Activated CD4-positive, alpha-beta memory T cell treated with anti-CD3 and anti-CD28 coated beads for 36 hours (primary cell): ENCODE data around the gene IMMP1L. TPM values are rescaled to one million over a fixed set of nuclear protein-coding genes. Genes with fewer than 3 reads are reported as not detected.

ENCODE experiments used
- CTCF ChIA-PET: fragments of 350-600 bp; sonication (Branson Sonifier 250); formaldehyde crosslinking; loops from one replicate; lab custom pipeline; 2021; ENCODE audit warnings: antibody characterized with exemption, inconsistent platforms; lab: Charles Lee
- POLR2A ChIA-PET: fragments of 350-600 bp; sonication (Branson Sonifier 250); formaldehyde crosslinking; loops from one replicate; lab custom pipeline; 2021; ENCODE audit warnings: antibody characterized with exemption; lab: Charles Lee
- DNase-seq: peaks from one replicate; pipeline ENCODE4 v3.0.0-alpha.2; 2020
- H3K27ac Mint-ChIP-seq: one replicate; pipeline ENCODE4 v1.8.0; 2021; ENCODE audit warnings: mixed read lengths
- H3K27me3 Mint-ChIP-seq: one replicate; pipeline ENCODE4 v1.8.0; 2021; ENCODE audit warnings: mixed read lengths
- H3K36me3 Mint-ChIP-seq: one replicate; pipeline ENCODE4 v1.8.0; 2021; ENCODE audit warnings: mixed read lengths
- H3K4me1 Mint-ChIP-seq: one replicate; pipeline ENCODE4 v1.8.0; 2021; ENCODE audit warnings: low read depth, mixed read lengths
- H3K4me3 Mint-ChIP-seq: one replicate; pipeline ENCODE4 v1.8.0; 2021; ENCODE audit warnings: mild to moderate bottlenecking, mixed read lengths
- H3K9me3 Mint-ChIP-seq: one replicate; pipeline ENCODE4 v1.8.0; 2021; ENCODE audit warnings: mixed read lengths
- intact Hi-C: fragments of 100-400 bp; cut with micrococcal nuclease; formaldehyde crosslinking; loops from one replicate; pipeline ENCODE4 v1.15.1; 2023
- total RNA-seq, 2 experiments: library from RNA; stranded (reverse); gene quantifications; one replicate each; pipeline ENCODE4 v1.2.3, GENCODE V29; 2021

Gene IMMP1L
- total RNA-seq, 2 experiments from 2014 or later, result 20.4 to 21.8 TPM

GRCh38 chr11:31450841-31451240 is 58.6 kb downstream of the IMMP1L start:
- H3K27me3 Mint-ChIP-seq, result no peaks in the 10 kb centered on the region
- H3K36me3 Mint-ChIP-seq, result peaks cover 31% of the 10 kb centered on the region
- H3K4me3 Mint-ChIP-seq, result no peak overlapping the region
- no peak for DNase-seq
- no peaks in the 10 kb centered on the region for H3K4me1 Mint-ChIP-seq
- no peaks in the 10 kb centered on the region for H3K9me3 Mint-ChIP-seq
- intact Hi-C loops, result no loop called here
- ChIA-PET POLR2A (no interaction called here), CTCF (no interaction called here)
- no peak overlapping the region for H3K27ac Mint-ChIP-seq

DNA sequence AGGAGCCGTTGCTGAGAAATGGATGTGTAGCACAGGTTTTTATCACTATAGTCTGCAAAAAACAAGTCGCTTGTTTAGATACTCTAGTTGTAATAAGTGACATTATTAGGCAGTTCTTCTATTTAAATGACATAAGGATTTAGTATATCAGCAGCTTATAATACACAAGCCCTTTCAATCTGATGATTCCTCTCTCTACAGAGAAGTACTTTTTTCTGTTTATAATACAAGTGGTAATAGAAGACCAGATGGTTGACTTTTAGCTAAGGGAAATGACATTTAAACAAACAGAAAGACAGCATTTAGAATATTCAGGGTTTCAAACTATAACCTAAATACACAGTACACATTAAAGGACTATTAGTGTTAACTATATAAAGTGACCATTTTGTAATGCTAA is 60.4 kb downstream of the IMMP1L start:
- Mint-ChIP-seq H3K4me3 (no peak overlapping the region), H3K27ac (no peak overlapping the region), H3K9me3 (no peaks in the 10 kb centered on the region), H3K27me3 (no peaks in the 10 kb centered on the region), H3K36me3 (peaks cover 27% of the 10 kb centered on the region), H3K4me1 (no peaks in the 10 kb centered on the region)
- CTCF ChIA-PET, result no interaction called here
- no peak for DNase-seq
- POLR2A ChIA-PET, result no interaction called here
- intact Hi-C loops, result no loop called here

DNA sequence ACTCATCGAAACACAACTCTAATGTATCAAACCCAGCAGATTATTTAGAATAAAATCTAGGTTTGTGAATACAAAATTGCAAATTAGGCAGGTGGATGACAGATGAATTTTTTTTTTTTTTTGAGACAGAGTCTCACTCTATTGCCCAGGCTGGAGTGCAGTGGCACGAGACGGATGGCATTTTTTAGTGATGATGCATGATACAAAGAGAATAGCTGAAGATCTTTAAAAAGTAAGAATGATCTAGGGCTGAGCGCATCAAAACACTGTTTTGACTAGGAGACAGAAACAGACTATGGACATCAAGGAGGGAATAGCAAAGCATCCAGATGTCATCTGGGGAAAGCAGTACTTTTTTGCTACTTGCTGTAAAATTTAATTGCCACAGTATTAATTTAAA is 63.8 kb downstream of the IMMP1L start:
- peaks cover 12% of the 10 kb centered on the region for H3K36me3 Mint-ChIP-seq
- H3K9me3 Mint-ChIP-seq, result no peaks in the 10 kb centered on the region
- H3K27ac Mint-ChIP-seq, result no peak overlapping the region
- CTCF ChIA-PET, result no interaction called here
- no peak overlapping the region for H3K4me3 Mint-ChIP-seq
- intact Hi-C loops, result no loop called here
- DNase-seq, result no peak
- no peaks in the 10 kb centered on the region for H3K27me3 Mint-ChIP-seq
- POLR2A ChIA-PET, result no interaction called here
- no peaks in the 10 kb centered on the region for H3K4me1 Mint-ChIP-seq

GRCh38 chr11:31443802-31444201 is 65.6 kb downstream of the IMMP1L start:
- Mint-ChIP-seq H3K4me1 (peaks cover 3% of the 10 kb centered on the region), H3K4me3 (no peak overlapping the region), H3K36me3 (peaks cover 12% of the 10 kb centered on the region), H3K27ac (no peak overlapping the region), H3K27me3 (no peaks in the 10 kb centered on the region), H3K9me3 (peaks cover 8% of the 10 kb centered on the region)
- no peak for DNase-seq
- ChIA-PET CTCF (no interaction called here), POLR2A (no interaction called here)
- intact Hi-C loops, result no loop called here

GRCh38 chr11:31442086-31442485 is 67.3 kb downstream of the IMMP1L start:
- CTCF ChIA-PET, result no interaction called here
- Mint-ChIP-seq H3K27ac (no peak overlapping the region), H3K4me3 (no peak overlapping the region), H3K36me3 (peaks cover 4% of the 10 kb centered on the region), H3K9me3 (peaks cover 11% of the 10 kb centered on the region), H3K4me1 (peaks cover 12% of the 10 kb centered on the region), H3K27me3 (no peaks in the 10 kb centered on the region)
- intact Hi-C loops, result no loop called here
- POLR2A ChIA-PET, result no interaction called here
- DNase-seq, result no peak

DNA sequence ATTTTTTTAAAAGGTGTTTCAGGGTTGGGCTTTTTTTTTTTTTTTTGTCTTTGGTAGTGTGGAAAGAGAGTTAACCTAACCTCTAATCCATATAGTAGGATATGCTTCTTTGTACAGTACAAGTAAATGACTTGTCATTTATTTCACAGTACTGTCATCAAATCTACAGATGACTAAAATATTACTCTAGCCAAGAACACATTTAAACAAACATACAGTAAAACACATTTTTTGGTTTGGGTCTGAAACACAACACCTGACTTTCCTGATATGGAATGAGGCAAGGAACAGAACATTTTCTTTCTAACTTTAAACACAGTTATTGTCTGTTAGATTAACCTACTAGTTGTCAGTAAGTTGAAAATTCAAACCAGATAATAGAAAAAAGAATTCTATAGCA is 68.1 kb downstream of the IMMP1L start:
- Mint-ChIP-seq H3K27me3 (no peaks in the 10 kb centered on the region), H3K27ac (no peak overlapping the region), H3K36me3 (no peaks in the 10 kb centered on the region), H3K9me3 (peaks cover 11% of the 10 kb centered on the region), H3K4me3 (no peak overlapping the region), H3K4me1 (peaks cover 12% of the 10 kb centered on the region)
- CTCF ChIA-PET, result no interaction called here
- POLR2A ChIA-PET, result no interaction called here
- intact Hi-C loops, result no loop called here
- no peak for DNase-seq

GRCh38 chr11:31437742-31438435 is 71.5 kb downstream of the IMMP1L start:
- Mint-ChIP-seq H3K9me3 (peaks cover 11% of the 10 kb centered on the region), H3K4me3 (no peak overlapping the region), H3K36me3 (no peaks in the 10 kb centered on the region), H3K27me3 (no peaks in the 10 kb centered on the region), H3K4me1 (peaks cover 12% of the 10 kb centered on the region), H3K27ac (no peak overlapping the region)
- intact Hi-C loops, result no loop called here
- CTCF ChIA-PET, result no interaction called here
- POLR2A ChIA-PET, result no interaction called here
- DNase-seq, result no peak

- peaks cover 12% of the 10 kb centered on the region for H3K36me3 Mint-ChIP-seq
- POLR2A ChIA-PET, result no interaction called here
- no peaks in the 10 kb centered on the region for H3K27me3 Mint-ChIP-seq
- DNase-seq, result no peak
- CTCF ChIA-PET, result no interaction called here
- H3K27ac Mint-ChIP-seq, result no peak overlapping the region
- H3K4me3 Mint-ChIP-seq, result no peak overlapping the region
- H3K4me1 Mint-ChIP-seq, result peaks cover 9% of the 10 kb centered on the region
- H3K9me3 Mint-ChIP-seq, result peaks cover 4% of the 10 kb centered on the region
- intact Hi-C loops, result no loop called here
Observed at GRCh38 chr11:31433851-31434250, 75.6 kb downstream of the IMMP1L start.

- ChIA-PET CTCF (no interaction called here), POLR2A (no interaction called here)
- no peaks in the 10 kb centered on the region for H3K27me3 Mint-ChIP-seq
- intact Hi-C loops, result no loop called here
- H3K27ac Mint-ChIP-seq, result no peak overlapping the region
- no peak overlapping the region for H3K4me3 Mint-ChIP-seq
- no peaks in the 10 kb centered on the region for H3K9me3 Mint-ChIP-seq
- no peaks in the 10 kb centered on the region for H3K4me1 Mint-ChIP-seq
- DNase-seq, result no peak
- peaks cover 16% of the 10 kb centered on the region for H3K36me3 Mint-ChIP-seq
Observed at GRCh38 chr11:31424652-31425051, 84.8 kb downstream of the IMMP1L start.

- peaks cover 12% of the 10 kb centered on the region for H3K36me3 Mint-ChIP-seq
- H3K4me1 Mint-ChIP-seq, result no peaks in the 10 kb centered on the region
- no peak overlapping the region for H3K4me3 Mint-ChIP-seq
- H3K27ac Mint-ChIP-seq, result no peak overlapping the region
- POLR2A ChIA-PET, result no interaction called here
- H3K27me3 Mint-ChIP-seq, result no peaks in the 10 kb centered on the region
- DNase-seq, result no peak
- intact Hi-C loops, result no loop called here
- CTCF ChIA-PET, result no interaction called here
- no peaks in the 10 kb centered on the region for H3K9me3 Mint-ChIP-seq
Observed at GRCh38 chr11:31422703-31423102, 86.7 kb downstream of the IMMP1L start.

GRCh38 chr11:31421820-31422219 is 87.6 kb downstream of the IMMP1L start:
- ChIA-PET POLR2A (no interaction called here), CTCF (no interaction called here)
- DNase-seq, result no peak
- Mint-ChIP-seq H3K9me3 (no peaks in the 10 kb centered on the region), H3K4me1 (no peaks in the 10 kb centered on the region), H3K27me3 (no peaks in the 10 kb centered on the region), H3K4me3 (no peak overlapping the region), H3K36me3 (peaks cover 10% of the 10 kb centered on the region), H3K27ac (no peak overlapping the region)
- intact Hi-C loops, result no loop called here

- intact Hi-C loops, result no loop called here
- no peaks in the 10 kb centered on the region for H3K9me3 Mint-ChIP-seq
- H3K4me3 Mint-ChIP-seq, result no peak overlapping the region
- no peak overlapping the region for H3K27ac Mint-ChIP-seq
- POLR2A ChIA-PET, result no interaction called here
- H3K4me1 Mint-ChIP-seq, result no peaks in the 10 kb centered on the region
- peaks cover 3% of the 10 kb centered on the region for H3K36me3 Mint-ChIP-seq
- no peaks in the 10 kb centered on the region for H3K27me3 Mint-ChIP-seq
- CTCF ChIA-PET, result no interaction called here
- DNase-seq, result no peak
Observed at GRCh38 chr11:31419669-31420068, 89.8 kb downstream of the IMMP1L start.

DNA sequence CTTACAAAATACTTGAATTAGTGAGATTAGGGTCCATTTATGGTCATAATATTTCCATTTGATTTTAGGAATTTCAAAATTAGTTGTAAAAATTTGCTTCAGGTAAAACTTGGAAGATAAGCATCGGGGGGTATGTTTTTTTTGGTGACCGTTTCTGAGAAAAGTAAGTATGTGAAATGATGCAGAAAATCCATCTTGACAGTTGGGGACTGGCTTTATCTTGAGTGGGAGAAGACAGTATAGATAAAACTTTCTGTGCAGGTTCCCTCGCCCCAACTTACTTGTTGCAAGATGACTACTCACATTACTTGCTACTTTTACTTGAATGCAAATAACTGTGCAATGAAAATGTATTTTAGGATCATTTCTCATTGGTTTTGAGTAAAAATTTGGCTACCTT is 90.3 kb downstream of the IMMP1L start:
- POLR2A ChIA-PET, result no interaction called here
- CTCF ChIA-PET, result no interaction called here
- H3K27me3 Mint-ChIP-seq, result no peaks in the 10 kb centered on the region
- H3K4me3 Mint-ChIP-seq, result no peak overlapping the region
- no peaks in the 10 kb centered on the region for H3K4me1 Mint-ChIP-seq
- no peaks in the 10 kb centered on the region for H3K9me3 Mint-ChIP-seq
- DNase-seq, result no peak
- H3K36me3 Mint-ChIP-seq, result peaks cover 6% of the 10 kb centered on the region
- intact Hi-C loops, result no loop called here
- no peak overlapping the region for H3K27ac Mint-ChIP-seq
